Body of pancreas (tissue), 4 donors: ENCODE data around the gene FIBCD1. TPM values are rescaled to one million over a fixed set of nuclear protein-coding genes. Genes with fewer than 3 reads are reported as not detected.

Experiments
- ATAC-seq: fragments of 150-250 bp; one replicate; pipeline ENCODE4 v1.9.1; 2016
- DNase-seq, 4 donors: peaks; one replicate each; pipeline ENCODE4 v3.0.0-alpha.2; 2019
- H3K27ac ChIP-seq, 4 donors: fragments of 200-600 bp; sonication (generic); 1 replicate in 3 of 4; 2 replicates in 1 of 4; pipeline versions ENCODE4 v1.5.1 to v1.6.1; 2016 to 2019; ENCODE audit warnings: mild to moderate bottlenecking in 1 of 4, mixed read lengths in 1 of 4, moderate library complexity in 1 of 4
- H3K27me3 ChIP-seq, 2 donors: fragments of 200-600 bp; sonication (generic); one replicate each; pipeline ENCODE4 v1.6.0; 2016; ENCODE audit warnings: mild to moderate bottlenecking in 1 of 2
- H3K36me3 ChIP-seq, 2 donors: fragments of 200-600 bp; sonication (generic); replicated peaks in 1 of 2; 2 replicates each; pipeline ENCODE4 v1.5.1; 2016; ENCODE audit warnings: low read depth in 2 of 2; ENCODE audit not compliant: insufficient read depth in 1 of 2
- H3K4me1 ChIP-seq: fragments of 200-600 bp; sonication (generic); one replicate; pipeline ENCODE4 v1.6.0; 2016
- H3K4me3 ChIP-seq, 2 donors: fragments of 200-600 bp; sonication (generic); 1 replicate in 1 of 2; 2 replicates in 1 of 2; pipeline ENCODE4 v1.5.1; 2016 to 2019
- H3K9me3 ChIP-seq, 3 donors: fragments of 200-600 bp; sonication (generic); 1 replicate in 2 of 3; 2 replicates in 1 of 3; pipeline ENCODE4 v1.5.1; 2016
- POLR2A ChIP-seq, 3 donors: fragments of 450-650 bp; IDR thresholded peaks; one replicate each; pipeline ENCODE4 v1.6.1; 2016; ENCODE audit warnings: antibody characterized with exemption in 3 of 3, mild to moderate bottlenecking in 2 of 3
- WGBS, 2 donors: methylation state at CpG; one replicate each; pipeline ENCODE4 v1.1.5; 2017; 5-methylcytosine and 5-hydroxymethylcytosine counted together
- intact Hi-C: fragments of 100-400 bp; cut with DNase I; formaldehyde crosslinking; loops from one replicate; pipeline ENCODE4 v1.15.1; 2023
- total RNA-seq, 2 donors: library from RNA; depleted of rRNA; stranded (reverse); fragments of >200 nt; gene quantifications; one replicate each; pipeline ENCODE4 v1.1.0, GENCODE V29; 2016
- TF ChIP-seq, protein P1 (sequence below), 7 experiments: fragments of 450-650 bp in 4 of 7; fragments of 200-600 bp in 3 of 7; sonication (generic) in 3 of 7; IDR thresholded peaks; one replicate each; pipeline ENCODE4 v1.5.1; 2016 to 2019; ENCODE audit warnings: antibody characterized with exemption in 7 of 7

FIBCD1 gene
- total RNA-seq, 2 donors from 2014 or later = 0.78 TPM; not detected in 1

DNA sequence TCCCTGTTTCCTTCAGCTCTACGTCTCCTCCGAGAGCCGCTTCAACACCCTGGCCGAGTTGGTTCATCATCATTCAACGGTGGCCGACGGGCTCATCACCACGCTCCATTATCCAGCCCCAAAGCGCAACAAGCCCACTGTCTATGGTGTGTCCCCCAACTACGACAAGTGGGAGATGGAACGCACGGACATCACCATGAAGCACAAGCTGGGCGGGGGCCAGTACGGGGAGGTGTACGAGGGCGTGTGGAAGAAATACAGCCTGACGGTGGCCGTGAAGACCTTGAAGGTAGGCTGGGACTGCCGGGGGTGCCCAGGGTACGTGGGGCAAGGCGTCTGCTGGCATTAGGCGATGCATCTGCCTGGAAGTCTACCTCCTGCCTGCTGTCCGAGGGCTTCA is 76.3 kb downstream of the FIBCD1 start:
- Histone ChIP-seq H3K36me3 (no peaks in the 10 kb centered on the region), H3K27ac (no peak overlapping the region), H3K4me1 (no peaks in the 10 kb centered on the region), H3K4me3 (no peak overlapping the region), H3K9me3 (no peaks in the 10 kb centered on the region), H3K27me3 (no peaks in the 10 kb centered on the region)
- DNase-seq (no peak), ATAC-seq (no peak)
- 89 to 91% methylated on average over 23 of the region's 23 CpGs for WGBS, 2 donors
- intact Hi-C loops = loop anchor here (5.0 kb wide), 1 partner anchor 95 kb away; no protein-coding TSS in a partner anchor
- TF ChIP-seq, protein P1, sequence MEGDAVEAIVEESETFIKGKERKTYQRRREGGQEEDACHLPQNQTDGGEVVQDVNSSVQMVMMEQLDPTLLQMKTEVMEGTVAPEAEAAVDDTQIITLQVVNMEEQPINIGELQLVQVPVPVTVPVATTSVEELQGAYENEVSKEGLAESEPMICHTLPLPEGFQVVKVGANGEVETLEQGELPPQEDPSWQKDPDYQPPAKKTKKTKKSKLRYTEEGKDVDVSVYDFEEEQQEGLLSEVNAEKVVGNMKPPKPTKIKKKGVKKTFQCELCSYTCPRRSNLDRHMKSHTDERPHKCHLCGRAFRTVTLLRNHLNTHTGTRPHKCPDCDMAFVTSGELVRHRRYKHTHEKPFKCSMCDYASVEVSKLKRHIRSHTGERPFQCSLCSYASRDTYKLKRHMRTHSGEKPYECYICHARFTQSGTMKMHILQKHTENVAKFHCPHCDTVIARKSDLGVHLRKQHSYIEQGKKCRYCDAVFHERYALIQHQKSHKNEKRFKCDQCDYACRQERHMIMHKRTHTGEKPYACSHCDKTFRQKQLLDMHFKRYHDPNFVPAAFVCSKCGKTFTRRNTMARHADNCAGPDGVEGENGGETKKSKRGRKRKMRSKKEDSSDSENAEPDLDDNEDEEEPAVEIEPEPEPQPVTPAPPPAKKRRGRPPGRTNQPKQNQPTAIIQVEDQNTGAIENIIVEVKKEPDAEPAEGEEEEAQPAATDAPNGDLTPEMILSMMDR (IDR thresholded peaks at IDR 0.05) = no peak

DNA sequence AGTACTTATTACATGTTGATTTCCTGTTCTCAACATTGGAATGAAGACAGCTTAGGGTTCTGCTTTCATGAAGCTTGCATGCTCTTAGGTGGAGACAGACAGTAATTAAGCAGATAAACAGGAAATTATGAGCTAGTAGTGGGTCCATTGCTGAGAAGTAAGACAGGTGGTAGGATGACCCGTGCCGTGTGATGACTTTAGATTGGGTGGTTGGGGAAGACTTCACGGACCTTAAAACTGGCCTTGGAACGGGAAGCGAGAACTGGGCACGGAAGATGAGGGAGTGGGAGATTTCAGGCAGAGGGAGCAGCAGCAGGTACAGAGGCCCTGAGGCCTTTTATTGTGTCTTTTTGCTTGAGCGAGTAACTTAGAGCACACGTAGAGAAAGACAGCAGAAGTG is 76.8 kb downstream of the FIBCD1 start:
- intact Hi-C loops = loop anchor here (5.0 kb wide), 1 partner anchor 95 kb away; no protein-coding TSS in a partner anchor
- WGBS, 2 donors = 74 to 83% methylated on average over 8 of the region's 8 CpGs
- ATAC-seq = no peak
- no peak for DNase-seq
- Histone ChIP-seq H3K27ac (no peak overlapping the region), H3K4me3 (no peak overlapping the region), H3K27me3 (no peaks in the 10 kb centered on the region), H3K36me3 (no peaks in the 10 kb centered on the region), H3K4me1 (no peaks in the 10 kb centered on the region), H3K9me3 (no peaks in the 10 kb centered on the region)
- no peak for TF ChIP-seq POLR2A (IDR thresholded peaks at IDR 0.05)
- TF ChIP-seq, protein P1 (IDR thresholded peaks at IDR 0.05) = no peak

DNA sequence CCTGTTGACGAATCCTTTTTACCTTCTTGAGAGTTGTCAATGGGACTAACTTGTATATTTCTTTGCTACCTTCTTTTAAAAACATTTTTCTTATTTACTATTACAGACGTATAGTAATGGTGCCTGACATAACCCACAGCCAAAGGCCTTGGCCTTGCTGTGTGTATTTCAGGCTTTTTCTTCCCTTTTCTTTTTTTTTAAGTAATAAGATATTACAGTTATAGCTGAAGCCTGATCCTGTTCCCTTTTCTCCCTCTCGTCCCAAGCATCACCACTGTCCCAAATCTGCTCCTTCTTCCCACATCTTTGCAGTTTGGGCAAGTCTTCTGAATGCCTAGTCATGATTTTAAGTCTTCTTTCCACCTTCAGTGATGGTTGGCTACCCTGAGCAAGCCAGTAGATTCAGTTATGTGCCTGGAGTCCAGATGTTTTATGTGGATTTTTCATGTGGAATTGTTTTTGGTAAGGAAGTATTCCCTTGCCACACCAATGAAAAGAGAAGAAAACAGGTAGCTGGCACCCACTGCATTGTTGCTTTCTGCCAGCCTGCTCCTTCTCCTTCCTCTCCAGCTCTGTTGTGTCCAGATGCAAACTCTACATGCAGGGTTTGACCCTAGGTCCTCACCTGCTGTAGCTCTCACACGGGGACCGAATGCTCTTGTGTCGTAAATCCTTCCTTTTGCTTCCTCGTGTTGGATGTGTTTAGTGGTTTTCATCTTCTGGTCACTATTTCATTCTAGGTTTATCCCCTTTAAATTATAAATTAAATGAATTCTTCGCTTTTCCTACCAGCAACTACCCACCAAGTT is 77.5 kb downstream of the FIBCD1 start:
- no peak overlapping the region for H3K4me3 ChIP-seq
- H3K36me3 ChIP-seq = no peaks in the 10 kb centered on the region
- peak overlapping the region in 1 of 4 donors; percentile 26 for H3K27ac ChIP-seq
- intact Hi-C loops = loop anchor here (5.0 kb wide), 1 partner anchor 94 kb away; no protein-coding TSS in a partner anchor
- H3K4me1 ChIP-seq = no peaks in the 10 kb centered on the region
- TF ChIP-seq, protein P1 (IDR thresholded peaks at IDR 0.05) = no peak
- H3K9me3 ChIP-seq = no peaks in the 10 kb centered on the region
- no peak for DNase-seq
- WGBS, 2 donors = 73 to 74% methylated on average over 8 of the region's 8 CpGs
- ATAC-seq = no peak
- H3K27me3 ChIP-seq = no peaks in the 10 kb centered on the region

DNA sequence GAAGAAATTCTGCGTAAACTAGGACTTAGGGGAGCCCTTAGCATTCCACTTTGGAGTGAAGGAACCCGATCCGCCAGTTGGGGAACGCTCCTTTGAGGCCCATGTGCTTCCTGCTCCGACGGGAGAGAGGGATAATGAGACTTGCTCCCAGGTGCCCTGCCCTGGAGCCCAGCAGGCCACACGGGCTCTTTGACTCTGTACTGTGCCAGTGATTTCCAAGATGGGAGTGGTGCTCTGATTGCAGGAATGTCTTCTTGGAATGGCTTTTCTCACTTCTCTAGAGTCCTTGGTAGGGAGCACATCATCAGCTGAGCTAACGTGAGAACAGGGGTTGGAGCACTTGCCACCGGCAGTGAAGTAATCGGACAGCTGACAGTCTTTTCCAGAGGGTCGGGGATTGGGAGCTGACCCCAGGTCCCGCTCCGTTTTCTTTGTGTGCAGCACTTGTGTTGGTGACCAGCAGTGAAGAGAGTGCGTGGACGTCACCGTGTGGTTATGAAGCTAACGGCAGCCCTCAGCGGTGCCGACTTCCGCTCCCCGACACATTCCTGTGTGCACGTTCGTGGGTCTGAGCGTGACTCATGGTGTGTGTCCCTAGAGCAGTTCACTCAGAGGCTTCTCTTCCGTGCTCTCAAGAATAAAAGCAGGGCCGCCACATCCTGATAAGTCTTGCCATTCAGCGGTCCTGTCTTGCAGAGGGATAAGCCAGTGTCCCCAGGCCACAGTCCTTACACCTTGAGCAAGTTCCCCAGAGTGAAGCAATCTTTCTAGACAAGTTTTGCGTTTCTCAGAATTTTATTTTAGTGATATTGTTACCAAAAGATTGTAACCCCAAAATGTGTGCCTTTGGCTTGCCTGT is 78.4 kb downstream of the FIBCD1 start:
- peak; percentile 39 to 66 (median 56) for DNase-seq
- no peaks in the 10 kb centered on the region for H3K4me1 ChIP-seq
- peak; percentile 78 for ATAC-seq
- no peak overlapping the region for H3K4me3 ChIP-seq
- H3K36me3 ChIP-seq = peaks cover 0 to 2% of the 10 kb centered on the region in 2 donors
- H3K9me3 ChIP-seq = no peaks in the 10 kb centered on the region
- intact Hi-C loops = loop anchor here (5.0 kb wide), 1 partner anchor 93 kb away; no protein-coding TSS in a partner anchor
- no peak for TF ChIP-seq POLR2A (IDR thresholded peaks at IDR 0.05)
- TF ChIP-seq, protein P1 (IDR thresholded peaks at IDR 0.05) = peak in 3 of 7 experiments; percentile 2 to 13 (median 13)
- H3K27me3 ChIP-seq = no peaks in the 10 kb centered on the region
- WGBS, 2 donors = 73 to 84% methylated on average over 22 to 28 of the region's 28 CpGs
- H3K27ac ChIP-seq = peak overlapping the region in 2 of 4 donors; percentile 13 to 26
